Stimulated activated CD8-positive, alpha-beta memory T cell treated with anti-CD3 and anti-CD28 coated beads, Interleukin-15, amount 100 ng/mL, for 24 hours (primary cell): Measurements from ENCODE around the gene COL4A2.

Experiments
- DNase-seq: peaks from one replicate; pipeline ENCODE4 v3.0.0-alpha.2; 2020; ENCODE audit warnings: low read depth

COL4A2 gene

GRCh38 chr13:110419946-110420345, 112.9 kb downstream of the COL4A2 start:
- no peak for DNase-seq

- no peak for DNase-seq
Measured at GRCh38 chr13:110420626-110421025, 113.5 kb downstream of the COL4A2 start.

GRCh38 chr13:110421061-110421460, 114.0 kb downstream of the COL4A2 start:
- DNase-seq: no peak

- no peak for DNase-seq
Measured at GRCh38 chr13:110421696-110422385, 114.8 kb downstream of the COL4A2 start.

GRCh38 chr13:110422913-110423688, 116.0 kb downstream of the COL4A2 start:
- no peak for DNase-seq

GRCh38 chr13:110423689-110424302, 116.7 kb downstream of the COL4A2 start:
- DNase-seq: no peak

GRCh38 chr13:110424569-110425443, 117.7 kb downstream of the COL4A2 start:
- DNase-seq: no peak

- DNase-seq: no peak
Measured at GRCh38 chr13:110425444-110425780, 118.3 kb downstream of the COL4A2 start.

- DNase-seq: no peak
Measured at GRCh38 chr13:110426735-110427134, 119.7 kb downstream of the COL4A2 start.

- DNase-seq: no peak
Measured at GRCh38 chr13:110428313-110428712, 121.2 kb downstream of the COL4A2 start.

GRCh38 chr13:110430391-110431336, 123.6 kb downstream of the COL4A2 start:
- no peak for DNase-seq

- no peak for DNase-seq
Measured at GRCh38 chr13:110431425-110432294, 124.6 kb downstream of the COL4A2 start.

- DNase-seq: no peak
Measured at GRCh38 chr13:110432522-110432921, 125.4 kb downstream of the COL4A2 start.

- DNase-seq: no peak
Measured at GRCh38 chr13:110433014-110433413, 125.9 kb downstream of the COL4A2 start.

- DNase-seq: no peak
Measured at GRCh38 chr13:110434629-110435028, 127.5 kb downstream of the COL4A2 start.

GRCh38 chr13:110435331-110435730, 128.2 kb downstream of the COL4A2 start:
- no peak for DNase-seq

GRCh38 chr13:110436276-110436675, 129.2 kb downstream of the COL4A2 start:
- DNase-seq: no peak

GRCh38 chr13:110436786-110437370, 129.8 kb downstream of the COL4A2 start:
- DNase-seq: no peak

GRCh38 chr13:110438211-110438610, 131.1 kb downstream of the COL4A2 start:
- DNase-seq: no peak

- DNase-seq: no peak
Measured at GRCh38 chr13:110438776-110439175, 131.7 kb downstream of the COL4A2 start.
